Measurements from ENCODE around the gene PLA2G15. TPM values are rescaled to one million over a fixed set of nuclear protein-coding genes. Genes with fewer than 3 reads are reported as not detected.
A peak's percentile ranks its signal among the peaks of the same experiment; 100 is the strongest.

PLA2G15 gene
- total RNA-seq, 1 experiment from 2014 or later, result 24.4 TPM

GRCh38 chr16:68298907-68299561, 53.9 kb downstream of the PLA2G15 start:
- peak; percentile 44 for DNase-seq (ENCODE audit: low read depth)

- no peak for DNase-seq (ENCODE audit: low read depth)
These were observed 54.6 kb downstream of the PLA2G15 start for GRCh38 chr16:68299571-68300453.

- no peak for DNase-seq (ENCODE audit: low read depth)
These were observed 55.7 kb downstream of the PLA2G15 start for GRCh38 chr16:68300734-68301459.

GRCh38 chr16:68306633-68307032, 61.5 kb downstream of the PLA2G15 start:
- no peak for DNase-seq (ENCODE audit: low read depth)

- DNase-seq (ENCODE audit: low read depth), result no peak
These were observed 64.6 kb downstream of the PLA2G15 start for GRCh38 chr16:68309799-68310198.

- DNase-seq (ENCODE audit: low read depth), result no peak
These were observed 65.2 kb downstream of the PLA2G15 start for GRCh38 chr16:68310437-68310773.

Other genes with a start within 250 kb of the PLA2G15 start
- gene DPEP2, start 245.9 kb upstream of the PLA2G15 start, total RNA-seq (2014; rRNA removed; shearing (Covaris generic)), result not detected in 2 replicates
- gene DPEP2NB, start 229.5 kb upstream of the PLA2G15 start, total RNA-seq (2014; rRNA removed; shearing (Covaris generic)), result not detected in 2 replicates
- gene DDX28, start 222.1 kb upstream of the PLA2G15 start, total RNA-seq (2014; rRNA removed; shearing (Covaris generic)), result 6.6 and 9.3 TPM in 2 replicates
- 18.7 and 18.9 TPM in 2 replicates for gene DUS2, start 222.1 kb upstream of the PLA2G15 start, total RNA-seq (2014; rRNA removed; shearing (Covaris generic))
- gene NFATC3, start 160.0 kb upstream of the PLA2G15 start, total RNA-seq (2014; rRNA removed; shearing (Covaris generic)), result 22.0 and 22.5 TPM in 2 replicates
- gene ESRP2, start 9.2 kb upstream of the PLA2G15 start, total RNA-seq (2014; rRNA removed; shearing (Covaris generic)), result 0.24 TPM in 1 of 2 replicates, not detected in the other
- 22.6 and 23.9 TPM in 2 replicates for gene SLC7A6, start 19.2 kb downstream of the PLA2G15 start, total RNA-seq (2014; rRNA removed; shearing (Covaris generic))
- 15.1 and 17.9 TPM in 2 replicates for gene SLC7A6OS, start 65.6 kb downstream of the PLA2G15 start, total RNA-seq (2014; rRNA removed; shearing (Covaris generic))
- gene PRMT7, start 65.6 kb downstream of the PLA2G15 start, total RNA-seq (2014; rRNA removed; shearing (Covaris generic)), result 23.3 and 30.8 TPM in 2 replicates
- gene SMPD3, start 203.1 kb downstream of the PLA2G15 start, total RNA-seq (2014; rRNA removed; shearing (Covaris generic)), result 0.12 TPM in 1 of 2 replicates, not detected in the other